Keratinocyte (primary cell): ENCODE results near the gene WDR45B. TPM values are rescaled to one million over a fixed set of nuclear protein-coding genes. Genes with fewer than 3 reads are reported as not detected.

Experiments
- DNase-seq: peaks from one replicate; pipeline ENCODE4 v3.0.0-alpha.2; 2011; ENCODE audit warnings: low read depth, missing footprints, low spot score
- FAIRE-seq: peaks from 2 replicates; lab custom pipeline; 2011; peaks lifted over from hg19 to GRCh38; lab: Jason Lieb, UNC
- H2AFZ ChIP-seq: 2 replicates; pipeline ENCODE4 v1.6.0; 2012; ENCODE audit warnings: low read length, control low read depth, inconsistent platforms; ENCODE audit not compliant: control insufficient read depth
- H3K27ac ChIP-seq: 2 replicates; pipeline ENCODE4 v1.5.1; 2011; ENCODE audit warnings: low read length; ENCODE audit not compliant: control insufficient read depth, insufficient read depth
- H3K27me3 ChIP-seq: 3 replicates; pipeline ENCODE4 v1.6.0; 2011; ENCODE audit warnings: low read length; ENCODE audit not compliant: control insufficient read depth, insufficient read depth; ENCODE audit errors: extremely low read depth
- H3K36me3 ChIP-seq, 2 experiments: 2 replicates in 1 of 2; 3 replicates in 1 of 2; pipeline ENCODE4 v1.5.1; 2011; ENCODE audit warnings: low read length in 2 of 2, mild to moderate bottlenecking in 1 of 2; ENCODE audit not compliant: control insufficient read depth in 2 of 2, insufficient read depth in 2 of 2; ENCODE audit errors: extremely low read depth in 1 of 2
- H3K4me1 ChIP-seq: 3 replicates; pipeline ENCODE4 v1.5.1; 2011; ENCODE audit warnings: low read length; ENCODE audit not compliant: control insufficient read depth, insufficient read depth; ENCODE audit errors: extremely low read depth
- H3K4me2 ChIP-seq: 3 replicates; pipeline ENCODE4 v1.6.0; 2011; ENCODE audit warnings: low read depth, low read length; ENCODE audit not compliant: control insufficient read depth, insufficient read depth; ENCODE audit errors: extremely low read depth
- H3K4me3 ChIP-seq, 3 experiments: fragments of 200-600 bp in 1 of 3; sonication (generic) in 1 of 3; 2 replicates in 2 of 3; 3 replicates in 1 of 3; pipeline ENCODE4 v1.5.1; 2011 to 2016; ENCODE audit warnings: low read length in 3 of 3, mild to moderate bottlenecking in 3 of 3, control low read depth in 2 of 3, inconsistent platforms in 1 of 3, low read depth in 1 of 3, mixed read lengths in 1 of 3, mixed run types in 1 of 3, moderate library complexity in 1 of 3; ENCODE audit not compliant: control insufficient read depth in 2 of 3, insufficient read depth in 2 of 3; ENCODE audit errors: extremely low read depth in 1 of 3
- H3K79me2 ChIP-seq: 2 replicates; pipeline ENCODE4 v1.6.0; 2012; ENCODE audit warnings: low read length; ENCODE audit not compliant: control insufficient read depth, insufficient read depth
- H3K9ac ChIP-seq: 3 replicates; pipeline ENCODE4 v1.6.0; 2011; ENCODE audit warnings: low read length; ENCODE audit not compliant: control insufficient read depth, insufficient read depth; ENCODE audit errors: extremely low read depth
- H3K9me1 ChIP-seq: 3 replicates; pipeline ENCODE4 v1.6.0; 2011; ENCODE audit warnings: low read length; ENCODE audit not compliant: control insufficient read depth, insufficient read depth; ENCODE audit errors: extremely low read depth
- H3K9me3 ChIP-seq: 2 replicates; pipeline ENCODE4 v1.5.1; 2012; ENCODE audit warnings: low read depth, low read length; ENCODE audit not compliant: control insufficient read depth
- H4K20me1 ChIP-seq: 3 replicates; pipeline ENCODE4 v1.6.0; 2011; ENCODE audit warnings: low read length; ENCODE audit not compliant: control insufficient read depth, insufficient read depth; ENCODE audit errors: extremely low read depth
- CTCF ChIP-seq, 3 experiments: IDR thresholded peaks in 1 of 3; conservative IDR thresholded peaks in 1 of 3; optimal IDR thresholded peaks in 1 of 3; 2 replicates in 2 of 3; 3 replicates in 1 of 3; pipeline versions ENCODE3 to v1.5.1; 2011; ENCODE audit warnings: low read length in 3 of 3, mild to moderate bottlenecking in 3 of 3, moderate library complexity in 2 of 3, control low read depth in 1 of 3, inconsistent platforms in 1 of 3; ENCODE audit not compliant: insufficient read depth in 2 of 3; ENCODE audit errors: extremely low read depth in 1 of 3
- EZH2 ChIP-seq: IDR thresholded peaks from one replicate; pipeline ENCODE4 v1.6.1; 2012; ENCODE audit warnings: inconsistent platforms, mild to moderate bottlenecking, low read length, moderate library complexity
- dilution Hi-C: fragments of 300-500 bp; cut with MboI; formaldehyde crosslinking; loops from one replicate; pipeline ENCODE4 v1.7.0; 2020; ENCODE audit warnings: low sequenced_read_pairs; ENCODE audit not compliant: extremely low pct_ligation_motif_present
- polyA plus RNA-seq, 5 experiments: library from polyadenylated mRNA; depleted of rRNA in 3 of 5; stranded (reverse) in 3 of 5; stranded (forward) in 1 of 5; unstranded in 1 of 5; fragments of >200 nt; gene quantifications; 1 replicate in 1 of 5; 2 replicates in 3 of 5; 3 replicates in 1 of 5; pipeline versions ENCODE4 v1.2.1 to v1.2.3, GENCODE V29; 2011 to 2012; ENCODE audit warnings: missing spikeins in 2 of 5, low read depth in 1 of 5, low replicate concordance in 1 of 5

Gene WDR45B
- polyA plus RNA-seq, 1 donor (not counting 4 experiments of a cell fraction or from before 2014, with no cell fraction given): 77.2 TPM

DNA sequence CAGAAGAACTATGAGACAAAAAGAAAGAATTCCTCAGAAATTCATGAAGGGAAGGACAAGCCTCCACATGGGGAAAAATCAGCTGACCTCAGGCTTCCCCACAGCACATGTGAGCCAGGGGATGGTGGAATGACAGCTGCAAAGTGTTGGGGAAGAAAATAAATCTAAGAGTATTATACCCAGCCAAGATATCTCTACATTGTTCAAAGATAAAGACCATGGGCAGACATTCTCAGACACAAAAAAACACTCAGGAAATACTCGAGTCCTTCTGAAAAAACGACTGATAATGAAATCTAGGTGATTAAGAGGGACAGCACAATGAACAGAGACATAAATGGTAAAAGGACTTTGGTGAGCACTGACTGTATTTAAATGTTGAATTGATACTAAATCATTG is 46.4 kb upstream of the WDR45B start:
- no peak overlapping the region for H3K9ac ChIP-seq
- H3K9me3 ChIP-seq: peaks cover 3% of the 10 kb centered on the region
- FAIRE-seq (no peak), DNase-seq (no peak)
- H2AFZ ChIP-seq: no peak overlapping the region
- peaks cover 2% of the 10 kb centered on the region for H3K79me2 ChIP-seq
- no peaks in the 10 kb centered on the region for H3K9me1 ChIP-seq
- no peak overlapping the region for H3K27ac ChIP-seq
- peaks cover 6% of the 10 kb centered on the region for H3K27me3 ChIP-seq
- no peak overlapping the region for H3K4me3 ChIP-seq
- H3K36me3 ChIP-seq: peaks cover 0 to 5% of the 10 kb centered on the region in 2 experiments
- dilution Hi-C loops: no loop called here
- TF ChIP-seq CTCF (optimal IDR thresholded peaks at IDR 0.05 in 1 of 3, IDR thresholded peaks at IDR 0.05 in 1 of 3, conservative IDR thresholded peaks at IDR 0.05 in 1 of 3; ENCODE audit: extremely low read depth in 1 of 3, insufficient read depth in 2 of 3, low read length in 3 of 3) (no peak), EZH2 (no peak)
- H3K4me1 ChIP-seq: peaks cover 6% of the 10 kb centered on the region
- no peak overlapping the region for H3K4me2 ChIP-seq
- no peaks in the 10 kb centered on the region for H4K20me1 ChIP-seq

DNA sequence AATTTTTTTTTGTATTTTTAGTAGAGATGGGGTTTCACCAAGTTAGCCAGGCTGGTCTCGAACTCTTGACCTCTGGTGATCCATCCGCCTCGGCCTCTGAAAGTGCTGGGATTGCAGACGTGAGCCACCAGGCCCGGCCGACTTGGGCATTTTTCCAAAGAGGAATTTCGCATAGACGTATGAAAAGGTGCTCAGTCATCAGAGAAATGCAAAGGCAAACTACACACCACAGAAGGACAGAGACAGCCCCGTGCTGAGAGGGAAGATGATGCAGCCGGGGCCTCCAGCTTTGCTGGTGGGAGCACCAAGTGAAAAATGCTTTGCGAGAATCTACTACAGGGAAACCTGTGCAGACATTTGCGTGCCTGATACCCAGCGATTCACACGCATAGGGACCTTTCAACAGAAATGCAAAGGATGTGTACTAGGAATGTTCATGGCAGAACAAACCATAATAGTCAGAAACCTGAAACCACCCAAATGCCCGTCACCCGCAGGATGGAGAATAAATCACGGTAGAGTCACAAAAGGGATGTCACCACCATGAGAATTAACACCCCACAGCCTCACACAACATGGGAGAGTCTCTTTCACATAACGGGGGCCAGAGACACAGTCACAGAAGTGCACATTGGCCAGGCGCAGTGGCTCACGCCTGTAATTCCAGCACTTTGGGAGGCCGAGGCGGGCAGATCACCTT is 45.1 kb upstream of the WDR45B start:
- Histone ChIP-seq H2AFZ (no peak overlapping the region), H3K36me3 (peaks cover 0 to 5% of the 10 kb centered on the region in 2 experiments), H3K9ac (no peak overlapping the region), H3K79me2 (peaks cover 2% of the 10 kb centered on the region), H3K27me3 (peaks cover 6% of the 10 kb centered on the region), H3K9me3 (peaks cover 3% of the 10 kb centered on the region), H3K4me2 (no peak overlapping the region), H4K20me1 (no peaks in the 10 kb centered on the region), H3K4me3 (no peak overlapping the region), H3K27ac (no peak overlapping the region), H3K4me1 (peaks cover 6% of the 10 kb centered on the region), H3K9me1 (no peaks in the 10 kb centered on the region)
- dilution Hi-C loops: no loop called here
- no peak for DNase-seq
- TF ChIP-seq EZH2 (no peak), CTCF (optimal IDR thresholded peaks at IDR 0.05 in 1 of 3, IDR thresholded peaks at IDR 0.05 in 1 of 3, conservative IDR thresholded peaks at IDR 0.05 in 1 of 3; ENCODE audit: extremely low read depth in 1 of 3, insufficient read depth in 2 of 3, low read length in 3 of 3) (no peak)
- no peak for FAIRE-seq
